Measurements from ENCODE around the gene SMARCAD1.

GRCh38 chr4:94160774-94161173 is 46.9 kb upstream of the SMARCAD1 start:
- TF ChIP-seq POLR2A (IDR thresholded peaks at IDR 0.05; ENCODE audit: extremely low read depth, insufficient read length) = no peak
- no peak for TF ChIP-seq MAX (IDR thresholded peaks at IDR 0.05; ENCODE audit: low read depth, low read length)

Measured in NB4 (cell line).